ENCODE results near the gene EDN2.

EDN2 gene

GRCh38 chr1:41482001-41482765 is 2.3 kb downstream of the EDN2 start:
- FAIRE-seq, result no peak

- FAIRE-seq, result no peak
Measured at GRCh38 chr1:41481109-41481775, 3.2 kb downstream of the EDN2 start.

- no peak for FAIRE-seq
Measured at GRCh38 chr1:41480204-41481108, 4.0 kb downstream of the EDN2 start.

- no peak for FAIRE-seq
Measured at GRCh38 chr1:41479808-41480160, 4.7 kb downstream of the EDN2 start.

GRCh38 chr1:41479000-41479807 is 5.3 kb downstream of the EDN2 start:
- no peak for FAIRE-seq

DNA sequence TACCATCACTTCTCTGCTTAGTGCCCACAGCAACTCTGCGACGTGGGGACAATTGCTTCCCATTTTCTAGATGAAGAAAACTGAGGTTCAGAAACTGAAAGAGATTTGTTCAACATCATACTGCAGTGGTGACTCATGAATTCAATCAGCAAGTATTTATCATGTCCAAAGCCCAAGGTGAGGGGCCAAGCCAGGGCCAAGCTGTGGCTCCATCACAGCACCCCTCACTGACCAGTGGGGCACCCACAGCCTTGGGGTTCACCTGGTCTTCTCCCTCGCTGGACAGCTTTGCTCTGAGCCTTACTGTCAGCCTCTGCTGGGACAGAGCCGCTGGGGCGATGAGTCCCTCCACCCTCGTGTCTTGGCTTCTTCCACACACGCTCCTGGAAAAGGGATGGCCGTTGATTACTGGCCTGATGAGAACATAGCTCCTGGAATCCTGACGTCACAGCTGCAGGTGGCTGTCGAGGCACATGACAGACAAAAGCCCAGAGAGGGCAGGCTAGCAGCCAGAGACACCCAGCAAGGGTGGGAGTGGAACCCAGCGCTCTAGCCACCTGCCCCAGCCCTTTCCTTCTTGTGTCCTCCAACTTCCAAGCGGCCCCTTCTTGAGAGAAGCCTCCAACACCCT is 6.2 kb downstream of the EDN2 start:
- no peak for FAIRE-seq

- no peak for FAIRE-seq
Measured at GRCh38 chr1:41476807-41477361, 7.6 kb downstream of the EDN2 start.

- FAIRE-seq, result no peak
Measured at GRCh38 chr1:41475859-41476567, 8.5 kb downstream of the EDN2 start.

- no peak for FAIRE-seq
Measured at GRCh38 chr1:41475346-41475745, 9.1 kb downstream of the EDN2 start.

- FAIRE-seq, result no peak
Measured at GRCh38 chr1:41474490-41475271, 9.8 kb downstream of the EDN2 start.

DNA sequence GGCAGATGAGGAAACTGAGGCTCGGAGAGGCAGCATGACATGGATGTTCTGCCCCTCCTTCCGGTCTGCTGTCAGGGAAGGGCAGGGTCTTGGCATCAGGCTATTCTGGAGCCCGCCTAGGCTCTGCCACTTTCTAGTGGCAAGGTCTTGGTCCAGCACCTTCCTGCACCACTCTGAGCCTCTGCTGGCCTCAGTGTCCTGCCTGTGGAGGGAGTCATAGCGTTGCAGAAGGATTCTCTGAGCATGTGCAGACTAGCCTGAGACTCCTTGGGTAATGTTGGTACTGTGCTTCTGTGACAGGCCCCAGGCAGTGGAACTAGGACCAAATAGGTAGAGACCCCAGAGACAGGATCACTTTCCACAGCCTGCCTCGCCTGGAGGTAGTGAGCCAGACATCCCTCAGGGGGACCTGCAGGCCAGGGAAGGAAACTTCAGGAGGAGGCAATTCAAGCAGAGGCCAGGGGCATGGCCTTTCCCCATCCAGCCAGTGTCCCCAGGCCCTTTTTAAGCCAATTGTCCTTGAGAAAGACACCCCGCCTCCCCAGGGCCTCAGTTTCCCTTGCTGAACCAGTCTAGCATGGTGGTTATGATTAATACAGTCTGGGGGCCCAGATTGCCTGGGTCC is 10.6 kb downstream of the EDN2 start:
- FAIRE-seq, result no peak

DNA sequence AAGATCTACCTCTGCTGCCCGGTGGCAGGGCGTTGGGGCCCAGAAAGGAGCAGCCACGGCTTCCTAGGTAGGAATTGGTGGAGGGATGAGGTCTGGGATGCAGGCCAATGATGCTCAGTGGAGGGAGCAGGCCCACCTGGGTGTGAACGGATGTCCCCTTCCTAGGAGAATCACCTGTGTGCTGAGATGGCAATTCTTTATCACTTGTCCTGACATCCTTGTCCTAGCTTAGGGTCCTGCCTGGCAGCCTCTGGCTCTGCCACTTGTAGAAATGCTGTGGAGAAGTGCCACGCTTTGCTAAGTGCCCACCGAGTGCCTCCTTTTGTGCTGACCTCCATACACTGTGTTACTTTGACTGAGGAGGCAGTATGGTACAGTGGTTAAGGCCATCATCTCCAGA is 12.8 kb downstream of the EDN2 start:
- no peak for FAIRE-seq

DNA sequence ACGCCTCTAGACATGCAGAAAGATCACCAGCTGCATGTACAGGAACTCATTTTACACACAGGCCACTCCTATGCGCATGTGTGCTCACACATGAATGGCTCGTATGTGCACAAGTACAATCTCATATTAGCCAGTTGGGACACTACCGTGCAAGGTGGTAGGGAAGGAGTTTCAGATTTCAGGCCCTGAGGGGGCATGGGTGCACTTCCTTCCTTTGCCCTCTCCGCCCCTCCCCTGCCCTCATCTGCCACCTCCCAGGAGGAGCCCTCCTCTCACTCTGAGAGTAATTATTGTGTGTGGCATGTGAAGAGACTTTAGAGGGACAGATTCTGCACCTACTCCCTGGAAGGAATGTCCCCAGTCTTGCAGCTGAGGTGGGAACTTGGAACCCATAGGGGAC is 14.8 kb downstream of the EDN2 start:
- FAIRE-seq, result no peak

DNA sequence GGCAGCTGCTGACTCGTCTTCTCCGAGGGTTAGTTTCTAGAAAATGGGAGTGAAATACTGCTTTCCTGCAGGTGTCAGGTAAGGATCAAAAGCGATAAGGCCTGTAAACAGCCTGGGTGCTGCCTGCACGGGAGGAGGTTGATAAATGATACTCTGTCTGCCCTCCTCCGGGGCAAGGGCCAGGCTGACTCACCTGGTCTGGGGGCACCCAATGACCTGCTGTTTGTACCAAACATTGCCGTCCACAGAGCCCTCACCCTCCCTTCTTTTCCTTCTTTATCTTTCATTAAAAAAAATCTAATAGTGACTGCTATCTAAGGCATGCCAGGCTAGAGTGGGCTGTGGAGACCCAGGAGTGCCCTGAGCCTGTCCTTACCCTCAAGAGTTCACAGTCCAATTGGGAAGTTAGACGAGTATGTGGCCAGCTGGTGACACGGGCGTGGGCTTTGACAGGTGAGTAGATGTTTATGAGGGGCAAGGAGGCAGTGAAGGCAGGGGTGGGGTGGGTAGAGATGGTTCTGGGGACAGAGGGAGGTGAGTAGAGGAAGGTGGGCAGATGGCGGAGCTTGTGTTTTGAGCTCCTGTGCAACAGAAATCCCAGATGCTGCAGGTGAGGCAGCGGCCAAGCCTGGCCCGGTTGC is 16.2 kb downstream of the EDN2 start:
- no peak for FAIRE-seq

GRCh38 chr1:41467673-41468072 is 16.8 kb downstream of the EDN2 start:
- FAIRE-seq, result no peak

DNA sequence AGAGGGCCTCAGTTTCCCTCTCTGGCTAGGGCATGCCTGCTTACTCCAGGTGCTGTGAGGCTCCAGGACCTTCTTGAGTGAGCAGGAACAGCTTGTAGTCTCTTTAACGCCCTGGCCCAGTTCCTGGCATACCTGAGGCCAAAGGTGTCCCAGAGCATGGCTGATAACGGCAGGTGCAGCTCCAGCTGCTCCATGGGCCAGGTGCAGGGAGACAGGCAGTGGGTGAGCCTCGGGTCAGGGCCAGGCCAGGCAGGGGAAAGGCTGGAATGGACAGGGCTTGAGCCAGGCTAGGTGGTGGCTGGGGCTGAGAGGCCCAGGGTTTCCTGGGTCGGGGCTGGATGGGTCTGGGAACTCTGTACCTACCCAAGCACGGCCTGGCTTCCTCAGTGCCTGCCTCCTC is 18.3 kb downstream of the EDN2 start:
- FAIRE-seq, result no peak

- FAIRE-seq, result no peak
Measured at GRCh38 chr1:41465741-41466140, 18.7 kb downstream of the EDN2 start.

DNA sequence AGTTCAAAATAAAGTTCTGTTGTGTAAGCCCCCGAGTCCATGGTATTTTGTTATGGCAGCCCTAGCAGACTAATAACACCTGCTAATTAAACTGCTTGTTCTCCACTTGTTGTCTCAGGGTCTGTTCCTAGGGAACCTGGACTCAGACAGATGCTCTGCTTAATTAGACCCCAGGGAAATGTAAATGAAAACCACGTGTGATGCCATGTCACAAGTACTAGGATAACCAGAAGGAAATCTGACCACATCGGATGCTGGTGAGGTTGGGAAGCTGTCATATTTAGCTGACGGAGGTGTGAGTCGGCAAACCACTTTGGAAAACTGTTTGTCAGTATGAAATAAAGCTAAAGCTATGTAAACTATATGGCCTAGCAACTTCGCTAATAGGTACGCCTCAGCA is 19.6 kb downstream of the EDN2 start:
- FAIRE-seq, result no peak

GRCh38 chr1:41463516-41463915 is 21.0 kb downstream of the EDN2 start:
- FAIRE-seq, result no peak

GRCh38 chr1:41462680-41463004 is 21.8 kb downstream of the EDN2 start:
- FAIRE-seq, result no peak

Measured in colon (tissue), 2 donors.